ENCODE measurements around the gene RGS16. TPM values are rescaled to one million over a fixed set of nuclear protein-coding genes. Genes with fewer than 3 reads are reported as not detected.

RGS16 gene
- total and polyA plus RNA-seq, 8 donors: 3.5 to 11.0 (median 6.3) TPM

DNA sequence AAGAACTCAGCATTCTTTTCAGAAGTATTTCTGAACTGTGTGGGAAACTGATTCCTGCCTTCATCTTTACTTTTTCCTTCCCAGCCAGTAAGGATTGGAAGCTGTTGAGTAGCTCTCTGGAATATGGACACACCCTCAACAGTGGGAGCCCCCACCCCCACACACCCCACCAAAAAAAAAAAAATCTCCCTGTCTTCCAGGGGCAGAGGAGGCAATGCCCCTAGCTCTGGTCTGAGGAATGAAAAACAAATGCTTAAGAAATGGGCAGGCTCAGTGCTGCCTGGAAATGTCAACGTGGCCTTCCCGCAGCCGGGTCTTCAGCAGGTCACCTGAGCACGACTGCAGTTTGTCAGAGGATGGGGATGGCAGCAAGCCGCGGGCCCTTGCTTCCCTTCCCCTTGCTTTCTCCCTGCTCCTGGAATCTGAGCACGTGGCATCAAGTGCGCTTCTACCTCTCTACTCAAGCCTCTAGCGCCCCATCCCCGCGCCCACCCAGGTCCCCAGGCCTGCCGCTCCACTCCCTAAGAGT is 479 bp downstream of the RGS16 start:
- intact Hi-C loops (cut with DNase I): loop anchor here in 1 of 2 donors (5.0 kb wide), 1 partner anchor 179 kb away; no protein-coding TSS in a partner anchor
- ATAC-seq: peak; percentile 7
- Histone ChIP-seq H3K4me3 (peak overlapping the region; percentile 38 to 57), H3K27me3 (peaks cover 0 to 19% of the 10 kb centered on the region in 2 donors), H3K36me3 (peaks cover 0 to 15% of the 10 kb centered on the region in 2 donors), H3K4me1 (peaks cover 9 to 53% of the 10 kb centered on the region in 2 donors), H3K9me3 (no peaks in the 10 kb centered on the region), H3K27ac (peak overlapping the region; percentile 39 to 71)
- peak in 1 of 4 donors; percentile 22 for DNase-seq
- TF ChIP-seq, protein P1, sequence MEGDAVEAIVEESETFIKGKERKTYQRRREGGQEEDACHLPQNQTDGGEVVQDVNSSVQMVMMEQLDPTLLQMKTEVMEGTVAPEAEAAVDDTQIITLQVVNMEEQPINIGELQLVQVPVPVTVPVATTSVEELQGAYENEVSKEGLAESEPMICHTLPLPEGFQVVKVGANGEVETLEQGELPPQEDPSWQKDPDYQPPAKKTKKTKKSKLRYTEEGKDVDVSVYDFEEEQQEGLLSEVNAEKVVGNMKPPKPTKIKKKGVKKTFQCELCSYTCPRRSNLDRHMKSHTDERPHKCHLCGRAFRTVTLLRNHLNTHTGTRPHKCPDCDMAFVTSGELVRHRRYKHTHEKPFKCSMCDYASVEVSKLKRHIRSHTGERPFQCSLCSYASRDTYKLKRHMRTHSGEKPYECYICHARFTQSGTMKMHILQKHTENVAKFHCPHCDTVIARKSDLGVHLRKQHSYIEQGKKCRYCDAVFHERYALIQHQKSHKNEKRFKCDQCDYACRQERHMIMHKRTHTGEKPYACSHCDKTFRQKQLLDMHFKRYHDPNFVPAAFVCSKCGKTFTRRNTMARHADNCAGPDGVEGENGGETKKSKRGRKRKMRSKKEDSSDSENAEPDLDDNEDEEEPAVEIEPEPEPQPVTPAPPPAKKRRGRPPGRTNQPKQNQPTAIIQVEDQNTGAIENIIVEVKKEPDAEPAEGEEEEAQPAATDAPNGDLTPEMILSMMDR (IDR thresholded peaks at IDR 0.05): no peak

DNA sequence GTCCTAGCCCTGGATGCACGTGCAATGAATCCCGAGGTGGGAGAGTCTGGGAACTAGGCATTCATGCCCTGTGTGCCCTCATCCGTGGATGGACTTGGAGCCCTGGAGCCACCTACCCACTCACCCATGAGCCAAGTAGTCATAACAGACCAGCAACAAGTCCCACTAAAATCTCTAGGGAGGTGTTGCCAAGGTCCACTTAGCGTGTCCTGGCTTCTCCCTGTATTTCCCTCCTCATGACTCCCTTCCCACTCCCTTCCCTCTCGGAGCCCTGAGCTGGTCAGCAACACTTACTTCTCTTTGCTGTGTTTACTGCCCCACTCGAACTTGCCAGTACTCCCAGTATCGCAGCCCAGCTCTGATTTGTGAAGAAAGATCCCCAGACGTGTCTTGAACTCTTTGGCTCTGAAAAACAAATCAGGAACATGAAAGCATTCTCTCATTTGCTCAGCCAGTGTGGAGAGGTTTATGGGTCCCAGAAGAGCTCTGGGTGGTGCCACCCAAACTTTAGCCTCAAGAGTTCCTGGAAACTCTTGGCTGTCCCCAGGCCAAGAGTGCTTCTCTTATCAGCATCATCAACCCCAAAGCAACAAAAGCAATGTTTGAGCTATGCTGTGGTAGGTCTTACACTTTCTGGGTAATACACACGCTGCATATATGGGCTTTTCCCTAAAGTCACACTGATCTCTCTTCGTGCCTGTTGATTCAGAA is 1.1 kb downstream of the RGS16 start:
- H3K27ac ChIP-seq: peak overlapping the region; percentile 39 to 71
- TF ChIP-seq, protein P1 (IDR thresholded peaks at IDR 0.05): no peak
- H3K36me3 ChIP-seq: peaks cover 0 to 15% of the 10 kb centered on the region in 2 donors
- ATAC-seq: peak; percentile 51
- H3K27me3 ChIP-seq: peaks cover 0 to 19% of the 10 kb centered on the region in 2 donors
- no peaks in the 10 kb centered on the region for H3K9me3 ChIP-seq
- H3K4me1 ChIP-seq: peaks cover 9 to 58% of the 10 kb centered on the region in 2 donors
- H3K4me3 ChIP-seq: peak overlapping the region; percentile 38 to 57
- DNase-seq: peak in 2 of 4 donors; percentile 40 to 61
- intact Hi-C loops (cut with DNase I): loop anchor here in 1 of 2 donors (5.0 kb wide), 1 partner anchor 179 kb away; no protein-coding TSS in a partner anchor

DNA sequence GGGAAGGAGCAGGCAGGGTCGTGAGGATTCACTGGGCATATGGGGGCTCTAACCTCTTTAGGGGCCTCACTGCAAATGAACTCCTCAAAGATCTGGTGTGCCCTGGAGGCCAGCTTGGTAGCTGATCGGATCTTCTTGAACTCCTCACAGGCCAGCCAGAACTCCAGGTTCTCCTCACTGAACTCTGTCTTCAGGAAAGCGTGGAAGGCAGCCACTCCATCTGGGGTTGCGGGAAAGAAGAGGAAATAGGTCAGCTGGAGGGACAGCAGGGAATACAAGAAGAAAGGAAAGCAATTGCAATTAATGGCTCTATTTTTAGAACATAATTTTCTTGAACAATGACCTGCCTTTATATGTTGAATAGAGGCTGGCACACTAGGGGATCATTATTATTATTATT is 2.3 kb downstream of the RGS16 start:
- TF ChIP-seq, protein P1 (IDR thresholded peaks at IDR 0.05): no peak
- Histone ChIP-seq H3K9me3 (no peaks in the 10 kb centered on the region), H3K27ac (no peak overlapping the region), H3K4me3 (peak overlapping the region in 1 of 2 donors; percentile 57), H3K36me3 (peaks cover 0 to 15% of the 10 kb centered on the region in 2 donors), H3K27me3 (peaks cover 0 to 19% of the 10 kb centered on the region in 2 donors), H3K4me1 (peaks cover 9 to 52% of the 10 kb centered on the region in 2 donors)
- intact Hi-C loops (cut with DNase I): loop anchor here (2.0 to 5.0 kb wide), 2 partner anchors 180 to 181 kb away; no protein-coding TSS in a partner anchor
- DNase-seq (no peak), ATAC-seq (no peak)

DNA sequence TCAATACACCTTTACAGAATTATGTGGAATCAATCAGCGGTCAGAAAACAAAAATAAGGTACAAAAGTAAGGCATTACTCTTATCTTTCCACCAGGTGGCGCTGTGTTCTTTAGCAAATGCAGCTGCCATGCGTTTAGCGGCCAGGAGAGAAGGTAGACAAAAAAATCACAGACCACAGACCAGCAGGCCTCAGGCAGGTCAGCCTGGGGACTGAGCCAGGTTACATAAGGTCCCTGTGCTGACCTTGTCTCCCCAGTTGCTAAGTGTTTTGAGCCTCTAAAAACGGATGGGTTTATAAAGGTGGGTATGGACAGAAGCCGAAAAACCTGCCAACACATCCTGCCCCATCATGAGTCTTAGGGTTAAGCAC is 2.8 kb downstream of the RGS16 start:
- Histone ChIP-seq H3K4me3 (peak overlapping the region in 1 of 2 donors; percentile 57), H3K4me1 (peaks cover 9 to 50% of the 10 kb centered on the region in 2 donors), H3K27me3 (peaks cover 0 to 19% of the 10 kb centered on the region in 2 donors), H3K36me3 (peaks cover 0 to 15% of the 10 kb centered on the region in 2 donors), H3K9me3 (no peaks in the 10 kb centered on the region), H3K27ac (no peak overlapping the region)
- TF ChIP-seq, protein P1 (IDR thresholded peaks at IDR 0.05): peak; percentile 81 to 84
- DNase-seq: peak in 3 of 4 donors; percentile 61 to 84 (median 67)
- ATAC-seq: peak; percentile 16
- intact Hi-C loops (cut with DNase I): loop anchor here (2.0 to 5.0 kb wide), 2 partner anchors 181 kb away; no protein-coding TSS in a partner anchor
